K562 (cell line): ENCODE results near the gene SRCAP.

Experiments used
- EP300 ChIP-seq: IDR thresholded peaks from 2 replicates; pipeline ENCODE4 v1.6.1; 2012; ENCODE audit warnings: low read length, improper control_type of control experiment
- FOXA1 ChIP-seq: fragments of 450-650 bp; IDR thresholded peaks from 2 replicates; pipeline ENCODE4 v1.6.1; 2016; ENCODE audit warnings: mild to moderate bottlenecking, borderline replicate concordance
- NFYB ChIP-seq: IDR thresholded peaks from 2 replicates; pipeline ENCODE4 v1.6.1; 2011; ENCODE audit warnings: mild to moderate bottlenecking, moderate library complexity; ENCODE audit not compliant: insufficient read length; ENCODE audit errors: extremely low read depth
- POLR2A ChIP-seq: fragments of 450-650 bp; conservative IDR thresholded peaks from 2 replicates; pipeline ENCODE4 v1.6.1; 2016
- U2AF2 ChIP-seq: fragments of 200-400 bp; formaldehyde crosslinking; optimal IDR thresholded peaks from 2 replicates; pipeline ENCODE3; 2017; ENCODE audit warnings: low read depth, mild to moderate bottlenecking, low read length
- ZBTB8A ChIP-seq: fragments of 450-650 bp; IDR thresholded peaks from 2 replicates; pipeline ENCODE4 v1.6.1; 2018; ENCODE audit warnings: mild to moderate bottlenecking, moderate library complexity; ENCODE audit not compliant: partially characterized antibody
- ZNF184 ChIP-seq: sonication (generic); formaldehyde crosslinking; IDR thresholded peaks from 2 replicates; pipeline ENCODE4 v1.5.0; 2020; ENCODE audit warnings: missing genetic modification reagents
- TF ChIP-seq, protein P1 (sequence below): fragments of 450-650 bp; formaldehyde crosslinking; IDR thresholded peaks from 2 replicates; pipeline ENCODE4 v1.4.0; 2020; ENCODE audit warnings: mild to moderate bottlenecking, mixed read lengths
- TF ChIP-seq, protein P2 (sequence below), 3 experiments: IDR thresholded peaks in 2 of 3; conservative IDR thresholded peaks in 1 of 3; 2 replicates each; pipeline ENCODE4 v1.5.1; 2011 to 2012; ENCODE audit warnings: low read length in 3 of 3, mild to moderate bottlenecking in 3 of 3, control low read depth in 2 of 3, improper control_type of control experiment in 1 of 3, inconsistent platforms in 1 of 3, low read depth in 1 of 3, mixed read lengths in 1 of 3, moderate library complexity in 1 of 3; ENCODE audit not compliant: insufficient read depth in 2 of 3

DNA sequence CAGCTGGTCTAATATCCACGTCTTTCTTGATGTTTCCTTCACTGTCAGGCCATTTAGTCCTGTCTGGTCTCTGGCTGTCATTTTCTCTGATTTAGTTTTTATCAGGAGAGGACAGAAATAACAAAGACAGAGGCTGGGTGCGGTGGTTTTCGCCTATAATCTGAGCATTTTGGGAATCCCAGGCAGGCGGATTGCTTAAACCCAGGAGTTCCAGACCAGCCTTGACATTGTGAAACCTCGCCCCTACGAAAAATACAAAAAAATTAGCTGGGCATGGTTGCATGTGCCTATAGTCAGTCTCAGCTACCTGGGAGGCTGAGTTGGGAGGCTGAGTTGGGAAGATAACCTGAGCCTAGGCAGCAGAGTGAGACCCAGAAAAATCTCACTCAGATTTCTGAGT lies 7.1 kb downstream of the SRCAP start:
- TF ChIP-seq ZBTB8A (no peak), NFYB (no peak), ZNF184 (CRISPR knock-in tag) (no peak), FOXA1 (no peak), POLR2A (no peak), EP300 (no peak), U2AF2 (no peak)
- TF ChIP-seq, protein P1, sequence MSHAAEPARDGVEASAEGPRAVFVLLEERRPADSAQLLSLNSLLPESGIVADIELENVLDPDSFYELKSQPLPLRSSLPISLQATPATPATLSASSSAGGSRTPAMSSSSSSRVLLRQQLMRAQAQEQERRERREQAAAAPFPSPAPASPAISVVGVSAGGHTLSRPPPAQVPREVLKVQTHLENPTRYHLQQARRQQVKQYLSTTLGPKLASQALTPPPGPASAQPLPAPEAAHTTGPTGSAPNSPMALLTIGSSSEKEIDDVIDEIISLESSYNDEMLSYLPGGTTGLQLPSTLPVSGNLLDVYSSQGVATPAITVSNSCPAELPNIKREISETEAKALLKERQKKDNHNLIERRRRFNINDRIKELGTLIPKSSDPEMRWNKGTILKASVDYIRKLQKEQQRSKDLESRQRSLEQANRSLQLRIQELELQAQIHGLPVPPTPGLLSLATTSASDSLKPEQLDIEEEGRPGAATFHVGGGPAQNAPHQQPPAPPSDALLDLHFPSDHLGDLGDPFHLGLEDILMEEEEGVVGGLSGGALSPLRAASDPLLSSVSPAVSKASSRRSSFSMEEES (CRISPR knock-in tag): no peak
- TF ChIP-seq, protein P2, sequence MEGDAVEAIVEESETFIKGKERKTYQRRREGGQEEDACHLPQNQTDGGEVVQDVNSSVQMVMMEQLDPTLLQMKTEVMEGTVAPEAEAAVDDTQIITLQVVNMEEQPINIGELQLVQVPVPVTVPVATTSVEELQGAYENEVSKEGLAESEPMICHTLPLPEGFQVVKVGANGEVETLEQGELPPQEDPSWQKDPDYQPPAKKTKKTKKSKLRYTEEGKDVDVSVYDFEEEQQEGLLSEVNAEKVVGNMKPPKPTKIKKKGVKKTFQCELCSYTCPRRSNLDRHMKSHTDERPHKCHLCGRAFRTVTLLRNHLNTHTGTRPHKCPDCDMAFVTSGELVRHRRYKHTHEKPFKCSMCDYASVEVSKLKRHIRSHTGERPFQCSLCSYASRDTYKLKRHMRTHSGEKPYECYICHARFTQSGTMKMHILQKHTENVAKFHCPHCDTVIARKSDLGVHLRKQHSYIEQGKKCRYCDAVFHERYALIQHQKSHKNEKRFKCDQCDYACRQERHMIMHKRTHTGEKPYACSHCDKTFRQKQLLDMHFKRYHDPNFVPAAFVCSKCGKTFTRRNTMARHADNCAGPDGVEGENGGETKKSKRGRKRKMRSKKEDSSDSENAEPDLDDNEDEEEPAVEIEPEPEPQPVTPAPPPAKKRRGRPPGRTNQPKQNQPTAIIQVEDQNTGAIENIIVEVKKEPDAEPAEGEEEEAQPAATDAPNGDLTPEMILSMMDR (IDR thresholded peaks at IDR 0.05 in 2 of 3, conservative IDR thresholded peaks at IDR 0.05 in 1 of 3; ENCODE audit: insufficient read depth in 2 of 3, low read depth in 1 of 3, low read length in 3 of 3): no peak
